Endodermal cell (in vitro differentiated cells): ENCODE results near the gene HENMT1. TPM values are rescaled to one million over a fixed set of nuclear protein-coding genes. Genes with fewer than 3 reads are reported as not detected.
A peak's percentile ranks its signal among the peaks of the same experiment; 100 is the strongest.

ENCODE experiments used
- DNase-seq: peaks from one replicate; pipeline ENCODE4 v3.0.0-alpha.2; 2017
- H3K27ac ChIP-seq: 2 replicates; pipeline ENCODE4 v1.5.1; 2013; ENCODE audit warnings: mild to moderate bottlenecking, low read depth, low read length, moderate library complexity
- H3K27me3 ChIP-seq: 2 replicates; pipeline ENCODE4 v1.6.1; 2013; ENCODE audit warnings: mild to moderate bottlenecking, low read length, moderate library complexity; ENCODE audit not compliant: insufficient read depth, control insufficient read depth, poor library complexity, severe bottlenecking
- H3K36me3 ChIP-seq: 2 replicates; pipeline ENCODE4 v1.7.0; 2013; ENCODE audit warnings: mild to moderate bottlenecking, low read length, moderate library complexity; ENCODE audit not compliant: control insufficient read depth, insufficient read depth
- H3K4me1 ChIP-seq: one replicate; pipeline ENCODE4 v1.7.0; 2013; ENCODE audit warnings: low read length; ENCODE audit not compliant: control insufficient read depth, insufficient read depth
- H3K4me3 ChIP-seq: 2 replicates; pipeline ENCODE4 v1.5.1; 2013; ENCODE audit warnings: mild to moderate bottlenecking, low read length, moderate library complexity
- H3K9ac ChIP-seq: 2 replicates; pipeline ENCODE4 v1.6.1; 2013; ENCODE audit warnings: mild to moderate bottlenecking, low read length, moderate library complexity; ENCODE audit not compliant: poor library complexity, severe bottlenecking; ENCODE audit errors: extremely low read depth
- H3K9me3 ChIP-seq: 2 replicates; pipeline ENCODE4 v1.6.1; 2013; ENCODE audit warnings: mild to moderate bottlenecking, low read length, moderate library complexity; ENCODE audit not compliant: control insufficient read depth
- H3K27ac Mint-ChIP-seq: 2 replicates; pipeline ENCODE4 v1.8.0; 2020; ENCODE audit warnings: mixed read lengths
- H3K27me3 Mint-ChIP-seq: 2 replicates; pipeline ENCODE4 v1.8.0; 2021; ENCODE audit warnings: mild to moderate bottlenecking, mixed read lengths; ENCODE audit not compliant: insufficient read depth
- H3K36me3 Mint-ChIP-seq: 2 replicates; pipeline ENCODE4 v1.8.0; 2020; ENCODE audit warnings: low read depth, mixed read lengths
- H3K4me1 Mint-ChIP-seq: 2 replicates; pipeline ENCODE4 v1.8.0; 2020; ENCODE audit warnings: mixed read lengths
- H3K4me3 Mint-ChIP-seq: 2 replicates; pipeline ENCODE4 v1.8.0; 2020; ENCODE audit warnings: mild to moderate bottlenecking, moderate library complexity, mixed read lengths
- H3K9me3 Mint-ChIP-seq: 2 replicates; pipeline ENCODE4 v1.8.0; 2020; ENCODE audit warnings: mild to moderate bottlenecking, mixed read lengths
- CTCF ChIP-seq: fragments of 200-600 bp; sonication (generic); conservative IDR thresholded peaks from 2 replicates; pipeline ENCODE4 v1.5.0; 2021; ENCODE audit warnings: antibody characterized with exemption, mild to moderate bottlenecking
- WGBS, 2 experiments: methylation state at CpG; one replicate each; pipeline versions ENCODE4 v1.1.5 to v1.1.7; 2013; ENCODE audit warnings: missing lambda C conversion rate in 2 of 2, mixed read lengths in 1 of 2; ENCODE audit not compliant: insufficient coverage in 1 of 2, insufficient read length in 1 of 2; 5-methylcytosine and 5-hydroxymethylcytosine counted together
- long read RNA-seq, 4 experiments: library from polyadenylated mRNA in 2 of 4; library from RNA in 1 of 4; library from capped mRNA in 1 of 4; stranded (forward) in 3 of 4; unstranded in 1 of 4; transcript quantifications; one replicate each; pipeline ENCODE4 v2.0.0, GENCODE V29; 2020 to 2021; ENCODE audit warnings: inconsistent platforms in 1 of 4
- polyA plus RNA-seq, 2 experiments: library from polyadenylated mRNA; stranded (reverse); fragments of 50-300 nt; gene quantifications; one replicate each; pipeline ENCODE4 v1.2.3, GENCODE V29; 2013
- total RNA-seq, 2 donors: library from RNA; stranded (reverse); fragmentation: NEBNext Ultra II Directional in 1 of 2; extraction: Animal tissue kit (Norgen Biotek cat#: 25700) in 1 of 2; gene quantifications; 2 replicates in 1 of 2; 3 replicates in 1 of 2; pipeline ENCODE4 v1.2.1, GENCODE V29; 2021

Gene HENMT1
- total RNA-seq, result 1 to 10 TPM; 4.3 to 7.4 TPM
- polyA plus RNA-seq (2013, experiment 1 of 2), result 2.6 TPM
- 2.9 TPM for polyA plus RNA-seq (2013, experiment 2 of 2)
- long read RNA-seq, experiment 1, partial matches to known transcripts, result 0 of 2 reads
- long read RNA-seq, experiment 1, other reads (novel, unspliced or antisense), result 0 of 2 reads
- long read RNA-seq, experiment 2, transcript HENMT1-202 (8 exons, 1,874 nt), result major isoform, 8 of 20 reads
- long read RNA-seq, experiment 2, transcript HENMT1-203 (8 exons, 1,696 nt), result minor isoform, 6 of 20 reads
- long read RNA-seq, experiment 2, partial matches to known transcripts, result 1 of 20 reads
- long read RNA-seq, experiment 2, other reads (novel, unspliced or antisense), result 4 of 20 reads
- long read RNA-seq, experiment 3, transcript HENMT1-203 (8 exons, 1,696 nt), result major isoform, 15 of 40 reads
- long read RNA-seq, experiment 3, transcript HENMT1-202 (8 exons, 1,874 nt), result major isoform, 15 of 40 reads
- long read RNA-seq, experiment 3, partial matches to known transcripts, result 1 of 40 reads
- long read RNA-seq, experiment 3, other reads (novel, unspliced or antisense), result 8 of 40 reads
- long read RNA-seq, experiment 4, transcript HENMT1-202 (8 exons, 1,874 nt), result major isoform, 13 of 28 reads
- long read RNA-seq, experiment 4, transcript HENMT1-203 (8 exons, 1,696 nt), result minor isoform, 7 of 28 reads
- long read RNA-seq, experiment 4, partial matches to known transcripts, result 3 of 28 reads
- long read RNA-seq, experiment 4, other reads (novel, unspliced or antisense), result 3 of 28 reads

DNA sequence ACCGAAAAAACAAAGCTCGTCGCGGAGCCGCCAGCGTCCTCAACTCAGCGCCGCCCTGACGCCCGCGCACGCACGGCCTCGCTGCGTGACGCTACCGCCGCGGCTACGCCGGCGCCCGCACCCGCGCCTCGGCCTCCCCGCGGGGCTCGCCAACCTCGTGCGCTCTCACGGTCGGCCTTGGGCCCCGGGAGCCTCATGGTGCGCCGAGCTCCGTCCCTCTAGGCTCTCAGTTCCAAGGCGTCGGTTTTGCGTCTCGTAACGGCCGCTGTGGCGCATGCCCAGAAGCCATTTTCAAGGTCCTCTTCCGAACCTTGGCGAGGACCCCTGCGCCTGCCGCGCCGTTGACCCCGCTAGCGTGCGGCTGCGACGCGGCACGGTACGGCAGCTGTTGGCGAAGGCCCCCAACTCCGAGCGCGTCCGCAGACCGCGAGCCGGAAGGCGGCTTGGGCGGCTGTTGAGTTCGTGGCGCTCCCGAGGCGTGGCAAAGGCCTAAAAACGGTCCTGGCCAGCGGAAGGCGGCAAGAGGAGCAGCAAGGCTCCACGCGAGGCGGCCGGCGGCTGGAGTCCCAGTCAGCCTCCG is at the start of gene HENMT1:
TSS of gene HENMT1 (minus strand) at position 64 of the 580 bp plus-strand sequence. CDS start 1,209 bp downstream, outside the sequence.
- H3K27ac ChIP-seq, result peak within 1 kb of the TSS; percentile 38
- no peaks in the 10 kb centered on the region for H3K4me1 ChIP-seq
- H3K4me3 ChIP-seq, result peak within 1 kb of the TSS; percentile 73
- no peaks in the 10 kb centered on the region for H3K36me3 ChIP-seq
- H3K27me3 Mint-ChIP-seq, result peaks cover 26% of the 10 kb centered on the region
- H3K4me1 Mint-ChIP-seq, result no peaks in the 10 kb centered on the region
- peak; percentile 89 for DNase-seq
- H3K27me3 ChIP-seq, result peaks cover 26% of the 10 kb centered on the region
- peaks cover 4% of the 10 kb centered on the region for H3K9me3 Mint-ChIP-seq
- TF ChIP-seq CTCF, result no peak
- H3K9me3 ChIP-seq, result peaks cover 7% of the 10 kb centered on the region
- H3K4me3 Mint-ChIP-seq, result peak within 1 kb of the TSS; percentile 59
- 13 to 15% methylated on average over 36 to 81 of the region's 81 CpGs for WGBS, 2 experiments
- peak within 1 kb of the TSS; percentile 64 for H3K27ac Mint-ChIP-seq
- H3K9ac ChIP-seq, result peak within 1 kb of the TSS; percentile 11
- no peaks in the 10 kb centered on the region for H3K36me3 Mint-ChIP-seq

DNA sequence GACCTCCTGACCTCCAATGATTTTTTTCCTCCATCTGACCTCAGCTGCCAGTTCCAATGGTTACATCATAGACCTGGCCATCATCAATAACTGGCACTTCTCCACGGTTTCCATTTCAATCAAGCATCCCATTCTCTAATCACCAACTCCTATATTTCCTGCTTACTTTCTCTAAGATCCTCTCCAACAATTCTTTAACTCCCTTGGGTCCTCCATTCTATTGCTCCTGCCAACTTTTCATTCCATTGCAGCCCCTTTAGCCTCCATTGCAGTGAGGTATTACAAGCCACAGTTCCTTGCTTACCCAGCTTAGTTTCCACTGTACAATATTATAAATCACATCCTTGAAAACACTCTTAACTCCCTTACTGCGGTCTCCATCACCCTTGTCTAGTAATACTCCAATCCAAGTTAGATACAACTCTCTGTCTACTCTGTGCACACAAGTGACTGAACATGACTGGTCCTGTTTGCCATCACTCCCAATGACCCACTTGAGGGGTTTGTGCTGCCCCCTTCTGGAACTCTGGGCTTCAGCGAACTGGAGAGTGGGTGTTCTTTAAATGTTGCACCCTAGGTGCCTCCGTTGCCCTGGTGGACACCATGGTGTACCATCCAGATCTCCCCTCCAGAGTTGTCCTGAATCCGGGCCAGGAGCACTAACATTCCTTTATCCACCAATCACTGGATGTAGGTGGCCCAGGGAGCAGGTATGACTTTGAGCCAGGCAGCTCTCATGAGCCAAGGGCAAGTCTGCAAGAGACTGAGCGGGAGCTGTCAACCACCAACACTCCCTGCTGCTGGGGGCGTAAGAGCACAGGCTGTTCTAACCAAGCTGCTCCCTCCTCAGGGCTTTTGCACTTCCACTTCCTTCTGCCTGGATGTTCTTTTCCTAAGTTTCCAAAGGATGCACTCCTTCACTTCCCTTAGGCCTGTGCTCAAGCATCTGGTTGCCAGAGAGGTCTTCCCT is 48.1 kb upstream of the HENMT1 start:
- H3K9me3 ChIP-seq, result no peaks in the 10 kb centered on the region
- WGBS, 2 experiments, result 78 to 82% methylated on average over 3 to 7 of the region's 7 CpGs
- Mint-ChIP-seq H3K27me3 (no peaks in the 10 kb centered on the region), H3K4me3 (no peak overlapping the region), H3K9me3 (no peaks in the 10 kb centered on the region), H3K27ac (no peak overlapping the region), H3K36me3 (no peaks in the 10 kb centered on the region), H3K4me1 (no peaks in the 10 kb centered on the region)
- peak; percentile 82 for TF ChIP-seq CTCF
- no peaks in the 10 kb centered on the region for H3K4me1 ChIP-seq
- H3K27me3 ChIP-seq, result no peaks in the 10 kb centered on the region
- no peak overlapping the region for H3K27ac ChIP-seq
- H3K9ac ChIP-seq, result no peak overlapping the region
- DNase-seq, result peak; percentile 85
- H3K36me3 ChIP-seq, result no peaks in the 10 kb centered on the region
- no peak overlapping the region for H3K4me3 ChIP-seq
